Astrocyte of the cerebellum (primary cell): ENCODE data around the gene NDOR1.

Experiments used
- DNase-seq: peaks from one replicate; pipeline ENCODE4 v3.0.0-alpha.2; 2011; ENCODE audit warnings: low read depth
- H3K4me3 ChIP-seq: 2 replicates; pipeline ENCODE4 v1.5.1; 2011; ENCODE audit warnings: mild to moderate bottlenecking, low read depth, low read length, moderate library complexity
- CTCF ChIP-seq: IDR thresholded peaks from 2 replicates; pipeline ENCODE4 v1.5.1; 2012; ENCODE audit warnings: low read length, low read depth, moderate library complexity, mild to moderate bottlenecking; ENCODE audit errors: missing control alignments
- in situ Hi-C: cut with HindIII; loops from 2 replicates; pipeline ENCODE4 v1.10.0; 2017; ENCODE audit warnings: low sequenced_read_pairs

NDOR1 gene

DNA sequence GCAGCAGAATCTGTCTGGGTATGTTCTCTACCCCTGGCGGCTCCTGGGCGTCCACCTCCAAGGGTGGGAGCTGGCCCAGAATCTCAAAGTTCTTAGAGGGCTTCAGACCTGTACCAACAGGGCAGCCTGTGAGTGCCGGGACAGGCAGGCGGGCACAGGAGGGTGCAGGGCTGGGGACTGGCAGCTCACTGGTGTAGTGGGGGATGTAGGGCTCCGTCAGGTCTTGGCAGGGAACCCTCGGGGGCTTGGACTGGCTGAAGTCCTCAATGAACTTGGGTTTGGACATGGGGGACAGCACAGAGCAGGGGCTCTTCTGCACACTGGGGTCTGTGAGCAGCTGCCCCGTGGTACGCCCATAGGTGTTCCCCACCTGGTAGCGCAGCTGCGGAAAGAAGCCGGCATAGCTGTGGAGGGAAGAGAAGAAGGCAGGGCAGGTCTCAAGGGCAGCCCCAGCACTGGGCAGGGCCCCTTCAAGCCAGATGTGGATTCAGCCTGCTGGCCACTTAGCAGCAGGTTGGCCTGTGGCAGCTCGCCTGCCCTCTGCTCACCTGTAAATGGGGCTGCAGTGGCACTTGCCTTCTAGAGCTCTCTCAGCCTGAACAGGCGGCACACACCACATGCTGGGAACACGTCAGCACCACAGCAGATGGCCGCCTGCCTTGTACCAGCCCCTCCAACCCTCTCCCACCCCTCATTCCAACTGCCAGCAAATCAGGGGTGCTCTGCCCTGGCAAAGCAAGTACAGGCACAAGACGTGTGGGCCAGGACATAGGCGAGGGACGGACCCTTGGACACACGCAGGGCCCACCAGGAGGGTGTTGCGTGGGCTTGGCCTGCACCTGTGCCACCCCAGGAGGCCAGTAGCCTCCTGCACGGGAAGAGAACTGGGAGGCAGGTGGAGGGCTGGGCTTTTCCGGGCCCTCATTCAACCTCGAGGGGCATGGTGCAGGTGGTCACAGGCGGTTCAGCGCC, 40.2 kb downstream of the NDOR1 start:
- TF ChIP-seq CTCF, result no peak
- in situ Hi-C loops, result no loop called here
- H3K4me3 ChIP-seq, result no peak overlapping the region
- no peak for DNase-seq

DNA sequence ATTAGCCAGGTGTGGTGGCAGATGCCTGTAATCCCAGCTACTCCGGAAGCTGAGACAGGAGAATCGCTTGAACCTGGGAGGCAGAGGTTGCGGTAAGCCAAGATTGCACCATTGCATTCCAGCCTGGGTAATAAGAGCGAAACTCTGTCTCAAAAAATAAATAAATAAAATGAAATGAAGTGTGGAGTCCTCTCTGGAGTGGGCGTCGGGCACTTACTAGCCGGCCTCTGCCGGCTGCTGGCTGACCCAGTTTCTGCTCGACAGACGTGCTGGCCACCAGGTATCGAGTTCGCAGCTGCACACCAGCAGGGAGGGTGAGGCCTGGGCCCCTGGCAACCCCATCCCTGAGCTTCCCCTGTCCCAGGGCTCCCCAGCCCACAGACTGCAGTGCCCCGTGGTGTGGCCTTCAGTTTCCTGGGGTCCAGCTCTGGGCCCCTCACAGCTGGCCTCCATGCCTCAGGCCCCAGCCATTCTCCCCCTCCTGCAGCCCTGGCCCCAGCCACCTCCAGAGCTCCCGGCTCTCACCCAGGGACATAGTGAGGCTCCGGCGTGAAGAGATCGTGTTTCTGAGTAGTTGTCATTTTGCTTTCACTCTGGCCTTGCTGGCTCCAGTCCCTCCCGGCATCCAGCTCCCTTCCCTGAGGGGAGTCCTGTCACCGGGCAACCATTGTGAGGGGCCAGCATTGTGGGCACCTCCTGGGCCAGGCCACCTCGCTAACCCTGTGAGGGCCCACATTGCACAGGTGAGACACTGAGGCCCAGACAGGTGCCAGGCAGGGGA, 41.8 kb downstream of the NDOR1 start:
- no peak for TF ChIP-seq CTCF
- no peak for DNase-seq
- no peak overlapping the region for H3K4me3 ChIP-seq
- in situ Hi-C loops, result no loop called here

DNA sequence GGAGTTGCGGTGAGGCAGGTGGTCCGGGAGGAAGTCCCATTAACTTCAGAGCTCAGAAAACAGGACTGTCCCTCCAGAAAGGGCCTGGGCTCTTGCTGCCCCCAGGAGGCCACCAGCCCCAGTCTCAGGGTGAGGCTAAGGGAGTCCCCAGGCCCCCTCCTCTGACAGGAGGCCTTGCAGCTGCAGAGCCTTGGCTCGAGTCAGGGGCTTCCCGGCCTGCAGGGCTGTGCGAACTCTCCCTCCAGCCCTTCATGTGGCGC, 42.3 kb downstream of the NDOR1 start:
- no peak for TF ChIP-seq CTCF
- DNase-seq, result no peak
- in situ Hi-C loops, result no loop called here

GRCh38 chr9:137250329-137251193, 45.1 kb downstream of the NDOR1 start:
- TF ChIP-seq CTCF, result no peak
- no peak overlapping the region for H3K4me3 ChIP-seq
- DNase-seq, result no peak
- in situ Hi-C loops, result no loop called here

More for the DNA sequence above, 42.3 kb downstream of the NDOR1 start:
- no peak overlapping the region for H3K4me3 ChIP-seq

DNA sequence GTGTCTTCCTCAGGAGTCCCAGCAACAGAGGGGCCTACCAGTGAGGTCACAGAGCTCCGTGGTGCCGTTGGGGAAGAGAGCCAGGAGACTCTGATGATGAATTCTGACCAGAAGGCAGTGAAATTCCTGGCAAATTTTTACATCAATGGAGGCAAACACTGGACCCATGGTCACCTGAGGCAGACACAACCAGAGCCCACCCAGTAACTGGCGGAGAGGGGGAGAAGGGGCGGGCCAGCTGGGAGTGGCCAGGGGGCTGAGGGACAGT, 45.6 kb downstream of the NDOR1 start, which contains the start of gene STPG3:
Gene STPG3 (plus strand): TSS at position 93 of the 268 bp plus-strand sequence. CDS start 1 bp downstream, at position 94.
- in situ Hi-C loops, result no loop called here

More for the DNA sequence above, 45.6 kb downstream of the NDOR1 start, which contains the start of gene STPG3:
- TF ChIP-seq CTCF, result no peak
- no peak within 1 kb of the TSS for H3K4me3 ChIP-seq
- no peak for DNase-seq
